Erythroblast (primary cell): ENCODE measurements around the gene BCL2.

Experiments used
- DNase-seq, 2 experiments: peaks; one replicate each; lab custom pipeline; 2025; lab: John Stamatoyannopoulos, UW
- GATA1 ChIP-seq: IDR thresholded peaks from 2 replicates; pipeline ENCODE4 v1.6.1; 2011; ENCODE audit warnings: low read depth, mild to moderate bottlenecking, control low read depth, low read length, moderate library complexity
- POLR2A ChIP-seq: IDR thresholded peaks from 2 replicates; pipeline ENCODE4 v1.6.1; 2011; ENCODE audit warnings: mild to moderate bottlenecking, low read length

Gene BCL2

GRCh38 chr18:63311118-63312018 lies 8.2 kb downstream of the BCL2 start:
- no peak for DNase-seq
- TF ChIP-seq GATA1 (no peak), POLR2A (no peak)

- DNase-seq, result no peak
- TF ChIP-seq POLR2A, result no peak
- TF ChIP-seq GATA1, result no peak
These were observed 10.1 kb downstream of the BCL2 start for GRCh38 chr18:63309422-63309821.

- no peak for DNase-seq
- TF ChIP-seq POLR2A (no peak), GATA1 (no peak)
These were observed 11.9 kb downstream of the BCL2 start for GRCh38 chr18:63307551-63308200.

GRCh38 chr18:63306819-63307550 lies 12.6 kb downstream of the BCL2 start:
- TF ChIP-seq POLR2A, result no peak
- no peak for TF ChIP-seq GATA1
- no peak for DNase-seq

GRCh38 chr18:63306249-63306648 lies 13.3 kb downstream of the BCL2 start:
- DNase-seq, result no peak
- TF ChIP-seq GATA1 (no peak), POLR2A (no peak)

- DNase-seq, result no peak
These were observed 16.0 kb downstream of the BCL2 start for GRCh38 chr18:63303547-63303946.

GRCh38 chr18:63302636-63303405 lies 16.7 kb downstream of the BCL2 start:
- TF ChIP-seq GATA1 (no peak), POLR2A (no peak)
- DNase-seq, result no peak

More at GRCh38 chr18:63303547-63303946, 16.0 kb downstream of the BCL2 start:
- no peak for TF ChIP-seq POLR2A
- no peak for TF ChIP-seq GATA1

- TF ChIP-seq POLR2A (no peak), GATA1 (no peak)
- DNase-seq, result no peak
These were observed 17.3 kb downstream of the BCL2 start for GRCh38 chr18:63302220-63302619.

GRCh38 chr18:63301434-63301833 lies 18.1 kb downstream of the BCL2 start:
- TF ChIP-seq POLR2A, result no peak
- TF ChIP-seq GATA1, result no peak
- DNase-seq, result no peak

- DNase-seq, result no peak
These were observed 19.5 kb downstream of the BCL2 start for GRCh38 chr18:63299837-63300745.

GRCh38 chr18:63298400-63299365 lies 20.9 kb downstream of the BCL2 start:
- DNase-seq, result no peak
- TF ChIP-seq POLR2A (no peak), GATA1 (no peak)

More at GRCh38 chr18:63299837-63300745, 19.5 kb downstream of the BCL2 start:
- no peak for TF ChIP-seq GATA1
- TF ChIP-seq POLR2A, result no peak
